HL-60 (cell line): Measurements from ENCODE around the gene PAAF1.

Source experiments
- DNase-seq, 2 experiments: peaks; one replicate each; pipeline ENCODE4 v3.0.0-alpha.2; 2010 to 2020; ENCODE audit warnings: low read depth in 1 of 2, low spot score in 1 of 2
- H3K27ac ChIP-seq: fragments of 250-450 bp; sonication (Bioruptor Pico); replicated peaks from 2 replicates; pipeline ENCODE4 v1.5.1; 2020; ENCODE audit warnings: mild to moderate bottlenecking, moderate library complexity
- H3K27me3 ChIP-seq: fragments of 250-450 bp; sonication (Bioruptor Pico); 2 replicates; pipeline ENCODE4 v1.5.1; 2021; ENCODE audit warnings: mild to moderate bottlenecking, moderate library complexity; ENCODE audit not compliant: insufficient read depth, poor library complexity, severe bottlenecking
- H3K4me3 ChIP-seq: replicated peaks from 2 replicates; pipeline ENCODE4 v1.5.1; 2011; ENCODE audit warnings: mild to moderate bottlenecking, control low read depth, low read length; ENCODE audit not compliant: insufficient read depth
- GABPA ChIP-seq: IDR thresholded peaks from 2 replicates; pipeline ENCODE4 v1.6.1; 2012; ENCODE audit warnings: low read depth
- POLR2AphosphoS5 ChIP-seq: IDR thresholded peaks from 2 replicates; pipeline ENCODE4 v1.6.1; 2012; ENCODE audit warnings: low read depth
- SPI1 ChIP-seq: IDR thresholded peaks from 2 replicates; pipeline ENCODE4 v1.6.1; 2012; ENCODE audit warnings: low read depth, mild to moderate bottlenecking, borderline replicate concordance
- TF ChIP-seq, protein P1 (sequence below): IDR thresholded peaks from 2 replicates; pipeline ENCODE4 v1.6.1; 2012; ENCODE audit warnings: low read depth; ENCODE audit not compliant: insufficient replicate concordance
- TF ChIP-seq, protein P2 (sequence below): IDR thresholded peaks from one replicate; pipeline ENCODE4 v1.5.1; 2011; ENCODE audit warnings: low read length, control low read depth, inconsistent platforms; ENCODE audit not compliant: insufficient read depth

The PAAF1 gene

DNA sequence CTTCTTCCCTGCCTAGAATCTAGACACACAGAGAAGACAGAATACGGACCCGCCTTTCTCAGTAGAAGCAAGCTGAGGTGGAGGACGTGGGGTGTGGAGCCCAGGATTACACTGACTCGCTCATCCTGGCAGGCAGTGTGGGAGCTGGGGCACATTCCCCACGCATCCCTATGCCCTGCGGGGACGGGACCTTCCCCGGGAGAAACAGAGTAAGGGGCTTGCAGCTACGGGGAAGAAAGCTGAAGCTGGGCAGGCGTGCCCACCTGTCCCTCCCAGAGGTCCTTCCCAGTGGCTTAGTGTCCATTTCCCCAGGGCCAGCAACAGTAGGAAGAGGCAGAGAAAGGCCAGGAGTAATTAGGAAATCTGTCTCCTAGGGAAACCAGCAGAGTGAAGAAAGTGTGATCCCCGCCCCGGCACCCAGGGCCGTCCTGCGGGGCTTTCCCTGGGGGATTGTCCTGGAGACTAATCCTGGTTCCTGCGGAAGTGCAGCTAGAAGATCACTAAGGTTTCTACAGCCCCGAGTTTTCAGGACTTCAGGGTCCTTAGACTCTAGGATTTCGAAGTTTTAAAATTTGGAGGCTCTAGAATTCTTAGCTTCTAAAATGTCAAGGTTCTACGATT, 81.8 kb downstream of the PAAF1 start:
- TF ChIP-seq POLR2AphosphoS5 (no peak), SPI1 (no peak), GABPA (no peak)
- TF ChIP-seq, protein P1, sequence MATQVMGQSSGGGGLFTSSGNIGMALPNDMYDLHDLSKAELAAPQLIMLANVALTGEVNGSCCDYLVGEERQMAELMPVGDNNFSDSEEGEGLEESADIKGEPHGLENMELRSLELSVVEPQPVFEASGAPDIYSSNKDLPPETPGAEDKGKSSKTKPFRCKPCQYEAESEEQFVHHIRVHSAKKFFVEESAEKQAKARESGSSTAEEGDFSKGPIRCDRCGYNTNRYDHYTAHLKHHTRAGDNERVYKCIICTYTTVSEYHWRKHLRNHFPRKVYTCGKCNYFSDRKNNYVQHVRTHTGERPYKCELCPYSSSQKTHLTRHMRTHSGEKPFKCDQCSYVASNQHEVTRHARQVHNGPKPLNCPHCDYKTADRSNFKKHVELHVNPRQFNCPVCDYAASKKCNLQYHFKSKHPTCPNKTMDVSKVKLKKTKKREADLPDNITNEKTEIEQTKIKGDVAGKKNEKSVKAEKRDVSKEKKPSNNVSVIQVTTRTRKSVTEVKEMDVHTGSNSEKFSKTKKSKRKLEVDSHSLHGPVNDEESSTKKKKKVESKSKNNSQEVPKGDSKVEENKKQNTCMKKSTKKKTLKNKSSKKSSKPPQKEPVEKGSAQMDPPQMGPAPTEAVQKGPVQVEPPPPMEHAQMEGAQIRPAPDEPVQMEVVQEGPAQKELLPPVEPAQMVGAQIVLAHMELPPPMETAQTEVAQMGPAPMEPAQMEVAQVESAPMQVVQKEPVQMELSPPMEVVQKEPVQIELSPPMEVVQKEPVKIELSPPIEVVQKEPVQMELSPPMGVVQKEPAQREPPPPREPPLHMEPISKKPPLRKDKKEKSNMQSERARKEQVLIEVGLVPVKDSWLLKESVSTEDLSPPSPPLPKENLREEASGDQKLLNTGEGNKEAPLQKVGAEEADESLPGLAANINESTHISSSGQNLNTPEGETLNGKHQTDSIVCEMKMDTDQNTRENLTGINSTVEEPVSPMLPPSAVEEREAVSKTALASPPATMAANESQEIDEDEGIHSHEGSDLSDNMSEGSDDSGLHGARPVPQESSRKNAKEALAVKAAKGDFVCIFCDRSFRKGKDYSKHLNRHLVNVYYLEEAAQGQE: no peak
- TF ChIP-seq, protein P2, sequence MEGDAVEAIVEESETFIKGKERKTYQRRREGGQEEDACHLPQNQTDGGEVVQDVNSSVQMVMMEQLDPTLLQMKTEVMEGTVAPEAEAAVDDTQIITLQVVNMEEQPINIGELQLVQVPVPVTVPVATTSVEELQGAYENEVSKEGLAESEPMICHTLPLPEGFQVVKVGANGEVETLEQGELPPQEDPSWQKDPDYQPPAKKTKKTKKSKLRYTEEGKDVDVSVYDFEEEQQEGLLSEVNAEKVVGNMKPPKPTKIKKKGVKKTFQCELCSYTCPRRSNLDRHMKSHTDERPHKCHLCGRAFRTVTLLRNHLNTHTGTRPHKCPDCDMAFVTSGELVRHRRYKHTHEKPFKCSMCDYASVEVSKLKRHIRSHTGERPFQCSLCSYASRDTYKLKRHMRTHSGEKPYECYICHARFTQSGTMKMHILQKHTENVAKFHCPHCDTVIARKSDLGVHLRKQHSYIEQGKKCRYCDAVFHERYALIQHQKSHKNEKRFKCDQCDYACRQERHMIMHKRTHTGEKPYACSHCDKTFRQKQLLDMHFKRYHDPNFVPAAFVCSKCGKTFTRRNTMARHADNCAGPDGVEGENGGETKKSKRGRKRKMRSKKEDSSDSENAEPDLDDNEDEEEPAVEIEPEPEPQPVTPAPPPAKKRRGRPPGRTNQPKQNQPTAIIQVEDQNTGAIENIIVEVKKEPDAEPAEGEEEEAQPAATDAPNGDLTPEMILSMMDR: no peak
- Histone ChIP-seq H3K27me3 (no peaks in the 10 kb centered on the region), H3K27ac (no peak overlapping the region), H3K4me3 (no peak overlapping the region)
- DNase-seq: no peak

DNA sequence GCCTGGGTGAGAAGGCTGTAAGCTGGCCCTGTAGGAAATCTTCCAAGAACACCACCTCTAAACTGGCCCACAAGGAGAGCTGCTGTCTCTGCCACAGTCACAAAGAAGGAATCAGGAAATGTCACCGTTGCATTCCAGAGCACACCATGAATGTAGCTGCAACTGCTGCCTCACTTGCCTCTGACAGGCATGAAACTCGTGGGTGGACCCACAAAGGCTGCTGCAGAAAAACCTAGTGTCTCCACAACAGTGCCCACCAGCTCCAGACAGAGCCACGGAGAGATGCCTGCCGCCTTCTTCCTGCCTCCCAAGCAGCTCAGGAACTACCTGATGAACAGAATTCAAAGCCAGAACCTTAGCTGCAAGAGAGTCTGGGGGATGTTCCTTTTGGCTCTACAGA, 84.5 kb downstream of the PAAF1 start:
- Histone ChIP-seq H3K27me3 (no peaks in the 10 kb centered on the region), H3K4me3 (no peak overlapping the region), H3K27ac (no peak overlapping the region)
- TF ChIP-seq GABPA (no peak), SPI1 (no peak), POLR2AphosphoS5 (no peak)
- TF ChIP-seq, protein P2: no peak
- TF ChIP-seq, protein P1: no peak
- DNase-seq: no peak

DNA sequence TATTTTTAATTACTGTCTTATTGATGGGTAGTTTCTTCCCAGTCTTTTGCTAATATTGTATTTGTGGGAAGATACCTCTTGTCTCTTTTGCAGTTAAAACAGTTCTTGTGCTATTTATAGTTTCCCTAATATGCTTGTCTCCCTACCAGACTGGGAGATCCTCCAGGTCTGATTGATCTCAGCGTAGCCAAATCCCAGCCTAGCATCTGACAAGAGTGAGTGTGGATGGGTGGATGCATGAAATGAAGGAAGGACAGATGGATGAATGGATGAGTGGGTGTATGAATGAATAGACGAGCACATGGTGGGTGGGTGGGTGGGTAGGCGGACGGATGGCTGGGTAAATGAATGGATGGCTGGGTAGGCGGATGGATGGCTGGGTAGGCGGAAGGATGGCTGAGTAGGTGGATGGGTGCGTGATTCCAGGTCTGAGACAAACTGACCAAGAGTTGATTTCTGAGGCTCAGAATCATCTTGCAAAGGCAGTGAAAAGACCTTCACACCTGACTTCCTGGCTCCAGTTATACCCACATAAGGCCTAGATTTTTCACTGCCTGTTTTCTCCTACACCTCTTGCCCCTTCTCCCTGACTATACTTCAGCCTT, 85.4 kb downstream of the PAAF1 start:
- Histone ChIP-seq H3K27ac (no peak overlapping the region), H3K4me3 (no peak overlapping the region), H3K27me3 (no peaks in the 10 kb centered on the region)
- TF ChIP-seq GABPA: no peak
- no peak for TF ChIP-seq SPI1
- TF ChIP-seq, protein P1: no peak
- TF ChIP-seq, protein P2: no peak
- TF ChIP-seq POLR2AphosphoS5: no peak
- DNase-seq: no peak
